HepG2 (cell line): ENCODE measurements around the gene TNFRSF11A. TPM values are rescaled to one million over a fixed set of nuclear protein-coding genes. Genes with fewer than 3 reads are reported as not detected.

Experiments
- AHDC1 ChIP-seq: sonication (generic); formaldehyde crosslinking; IDR thresholded peaks from 2 replicates; pipeline ENCODE4 v1.5.1; 2020; ENCODE audit warnings: mild to moderate bottlenecking, missing genetic modification reagents, borderline replicate concordance
- ARID5B ChIP-seq: IDR thresholded peaks from 2 replicates; pipeline ENCODE4 v1.4.0; 2020; ENCODE audit warnings: mild to moderate bottlenecking, missing genetic modification reagents
- BCL3 ChIP-seq: sonication (generic); formaldehyde crosslinking; IDR thresholded peaks from 2 replicates; pipeline ENCODE4 v1.5.1; 2020; ENCODE audit warnings: mild to moderate bottlenecking, missing genetic modification reagents, moderate library complexity
- FOXM1 ChIP-seq: sonication (generic); formaldehyde crosslinking; IDR thresholded peaks from 2 replicates; pipeline ENCODE4 v1.5.0; 2020; ENCODE audit warnings: missing genetic modification reagents
- FOXO1 ChIP-seq: sonication (generic); formaldehyde crosslinking; IDR thresholded peaks from 2 replicates; pipeline ENCODE4 v1.4.0; 2020; ENCODE audit warnings: missing genetic modification reagents
- LBX2 ChIP-seq: sonication (generic); formaldehyde crosslinking; IDR thresholded peaks from 2 replicates; pipeline ENCODE4 v1.5.0; 2020; ENCODE audit warnings: missing genetic modification reagents, mild to moderate bottlenecking, borderline replicate concordance
- MXI1 ChIP-seq: IDR thresholded peaks from 3 replicates; pipeline ENCODE4 v1.6.1; 2012; ENCODE audit warnings: low read depth, low read length, inconsistent platforms, borderline replicate concordance
- REST ChIP-seq, 2 experiments: IDR thresholded peaks; 2 replicates each; pipeline ENCODE4 v1.6.1; 2011 to 2012; ENCODE audit warnings: low read length in 2 of 2, borderline replicate concordance in 1 of 2, low read depth in 1 of 2, mild to moderate bottlenecking in 1 of 2, moderate library complexity in 1 of 2
- REXO4 ChIP-seq: sonication (generic); formaldehyde crosslinking; IDR thresholded peaks from 2 replicates; pipeline ENCODE4 v1.8.0; 2022; ENCODE audit warnings: missing genetic modification reagents, mild to moderate bottlenecking, borderline replicate concordance
- TARDBP ChIP-seq: sonication (generic); formaldehyde crosslinking; IDR thresholded peaks from 2 replicates; pipeline ENCODE4 v1.8.0; 2022; ENCODE audit warnings: mild to moderate bottlenecking, missing genetic modification reagents
- TBL1XR1 ChIP-seq: fragments of 150-350 bp; IDR thresholded peaks from 2 replicates; pipeline ENCODE4 v1.6.1; 2014; ENCODE audit warnings: borderline replicate concordance, low read length; ENCODE audit not compliant: partially characterized antibody
- ZNF264 ChIP-seq: sonication (generic); formaldehyde crosslinking; IDR thresholded peaks from 2 replicates; pipeline ENCODE4 v1.4.0; 2020; ENCODE audit warnings: missing genetic modification reagents
- ZNF460 ChIP-seq: sonication (generic); formaldehyde crosslinking; IDR thresholded peaks from 2 replicates; pipeline ENCODE4 v1.5.1; 2020; ENCODE audit warnings: missing genetic modification reagents, mild to moderate bottlenecking, borderline replicate concordance
- ZNF543 ChIP-seq: sonication (generic); formaldehyde crosslinking; IDR thresholded peaks from 2 replicates; pipeline ENCODE4 v1.4.0; 2020; ENCODE audit warnings: mild to moderate bottlenecking, missing genetic modification reagents
- polyA plus RNA-seq, 8 experiments: library from polyadenylated mRNA; depleted of rRNA in 3 of 8; stranded (reverse) in 7 of 8; unstranded in 1 of 8; fragments of >200 nt; fragmentation: Illumina TruSeq in 4 of 8; extraction: Trizol in 4 of 8; gene quantifications; 2 replicates each; pipeline versions ENCODE4 v1.2.1 to v1.2.3, GENCODE V29; 2011 to 2016; ENCODE audit warnings: low read depth in 4 of 8, missing spikeins in 1 of 8, mixed read lengths in 1 of 8; ENCODE audit not compliant: insufficient read depth in 1 of 8
- total RNA-seq, 5 experiments: library from RNA; depleted of rRNA; stranded (reverse); fragments of >200 nt; fragmentation: Illumina TruSeq; extraction: Trizol; gene quantifications; 2 replicates each; pipeline ENCODE4 v1.2.3, GENCODE V29; 2016; ENCODE audit warnings: low read depth in 1 of 5

The TNFRSF11A gene
- total and polyA plus RNA-seq, 2 of the 13 experiments (the other 11 are each of a cell fraction or from before 2014, with no cell fraction given) = 4.6 to 6.4 TPM

- TF ChIP-seq ARID5B (peak; percentile 67), REXO4 (no peak), LBX2 (CRISPR knock-in tag) (no peak), ZNF264 (CRISPR knock-in tag) (no peak), REST (IDR thresholded peaks at IDR 0.05; ENCODE audit: borderline replicate concordance in 1 of 2, low read depth in 1 of 2, low read length in 2 of 2) (no peak), TARDBP (CRISPR knock-in tag) (0 out of 2 replicates have a peak, but pooled peaks have one; percentile 23), FOXO1 (peak; percentile 85; the same call in 1 of the 2 replicates), FOXM1 (CRISPR knock-in tag) (no peak), TBL1XR1 (no peak), ZNF460 (CRISPR knock-in tag) (no peak), BCL3 (no peak), ZNF543 (CRISPR knock-in tag) (no peak), AHDC1 (CRISPR knock-in tag) (peak; percentile 37; the same call in 1 of the 2 replicates), MXI1 (no peak; the same call in 2 of the 3 replicates)
Measured at GRCh38 chr18:62399781-62400308, 74.7 kb downstream of the TNFRSF11A start (continued).
